Loucy (cell line): ENCODE measurements around the gene NLRP3.

Experiments used
- EZH2phosphoT487 ChIP-seq: fragments of 200-600 bp; IDR thresholded peaks from 2 replicates; pipeline ENCODE4 v1.6.1; 2018; ENCODE audit warnings: antibody characterized with exemption, mild to moderate bottlenecking, moderate library complexity, borderline replicate concordance
- TF ChIP-seq, protein P1 (sequence below): fragments of 200-600 bp; sonication (generic); conservative IDR thresholded peaks from 2 replicates; pipeline ENCODE4 v1.5.1; 2014; ENCODE audit warnings: mild to moderate bottlenecking, antibody characterized with exemption, low read length

DNA sequence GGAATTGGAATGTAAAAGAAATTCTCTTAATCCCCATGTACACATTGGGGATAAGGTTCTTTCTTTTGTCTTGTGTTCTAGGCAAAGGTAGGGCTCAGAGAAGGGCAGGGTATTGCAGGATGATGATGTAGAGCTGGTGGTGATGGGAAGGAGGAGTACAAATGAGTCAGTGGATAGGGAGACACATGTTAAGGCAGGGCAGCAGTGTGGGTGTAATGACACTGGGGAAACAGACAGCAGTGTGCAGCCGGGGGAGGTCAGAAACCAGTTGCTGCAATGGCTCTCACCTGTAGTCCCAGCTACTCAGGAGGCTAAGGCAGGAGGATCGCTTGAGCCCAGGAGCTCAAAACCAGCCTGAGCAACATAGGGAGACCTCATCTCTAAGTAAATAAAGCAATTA lies 5.1 kb downstream of the NLRP3 start:
- TF ChIP-seq, protein P1, sequence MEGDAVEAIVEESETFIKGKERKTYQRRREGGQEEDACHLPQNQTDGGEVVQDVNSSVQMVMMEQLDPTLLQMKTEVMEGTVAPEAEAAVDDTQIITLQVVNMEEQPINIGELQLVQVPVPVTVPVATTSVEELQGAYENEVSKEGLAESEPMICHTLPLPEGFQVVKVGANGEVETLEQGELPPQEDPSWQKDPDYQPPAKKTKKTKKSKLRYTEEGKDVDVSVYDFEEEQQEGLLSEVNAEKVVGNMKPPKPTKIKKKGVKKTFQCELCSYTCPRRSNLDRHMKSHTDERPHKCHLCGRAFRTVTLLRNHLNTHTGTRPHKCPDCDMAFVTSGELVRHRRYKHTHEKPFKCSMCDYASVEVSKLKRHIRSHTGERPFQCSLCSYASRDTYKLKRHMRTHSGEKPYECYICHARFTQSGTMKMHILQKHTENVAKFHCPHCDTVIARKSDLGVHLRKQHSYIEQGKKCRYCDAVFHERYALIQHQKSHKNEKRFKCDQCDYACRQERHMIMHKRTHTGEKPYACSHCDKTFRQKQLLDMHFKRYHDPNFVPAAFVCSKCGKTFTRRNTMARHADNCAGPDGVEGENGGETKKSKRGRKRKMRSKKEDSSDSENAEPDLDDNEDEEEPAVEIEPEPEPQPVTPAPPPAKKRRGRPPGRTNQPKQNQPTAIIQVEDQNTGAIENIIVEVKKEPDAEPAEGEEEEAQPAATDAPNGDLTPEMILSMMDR: no peak
- no peak for TF ChIP-seq EZH2phosphoT487
